ENCODE data around the gene SLC4A5. TPM values are rescaled to one million over a fixed set of nuclear protein-coding genes. Genes with fewer than 3 reads are reported as not detected.

SLC4A5 gene
- total and polyA plus RNA-seq, 2 of the 8 experiments (the other 6 are each of a cell fraction or from before 2014, with no cell fraction given): 0.42 to 0.52 TPM

DNA sequence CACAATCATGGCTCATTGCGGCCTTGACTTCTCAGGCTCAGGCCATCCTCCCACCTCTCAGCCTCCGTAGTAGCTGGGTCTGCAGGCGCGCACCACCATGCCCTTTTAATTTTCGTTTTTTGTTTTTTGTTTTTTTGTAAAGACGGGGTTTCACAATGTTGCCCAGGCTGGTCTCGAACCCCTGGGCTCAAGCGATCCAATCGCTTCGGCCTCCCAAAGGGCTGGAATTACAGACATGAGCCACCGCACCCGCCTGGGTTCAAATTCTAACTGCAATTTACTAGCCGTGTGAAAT is 49.2 kb upstream of the SLC4A5 start (continued):
- TF ChIP-seq, protein P1, sequence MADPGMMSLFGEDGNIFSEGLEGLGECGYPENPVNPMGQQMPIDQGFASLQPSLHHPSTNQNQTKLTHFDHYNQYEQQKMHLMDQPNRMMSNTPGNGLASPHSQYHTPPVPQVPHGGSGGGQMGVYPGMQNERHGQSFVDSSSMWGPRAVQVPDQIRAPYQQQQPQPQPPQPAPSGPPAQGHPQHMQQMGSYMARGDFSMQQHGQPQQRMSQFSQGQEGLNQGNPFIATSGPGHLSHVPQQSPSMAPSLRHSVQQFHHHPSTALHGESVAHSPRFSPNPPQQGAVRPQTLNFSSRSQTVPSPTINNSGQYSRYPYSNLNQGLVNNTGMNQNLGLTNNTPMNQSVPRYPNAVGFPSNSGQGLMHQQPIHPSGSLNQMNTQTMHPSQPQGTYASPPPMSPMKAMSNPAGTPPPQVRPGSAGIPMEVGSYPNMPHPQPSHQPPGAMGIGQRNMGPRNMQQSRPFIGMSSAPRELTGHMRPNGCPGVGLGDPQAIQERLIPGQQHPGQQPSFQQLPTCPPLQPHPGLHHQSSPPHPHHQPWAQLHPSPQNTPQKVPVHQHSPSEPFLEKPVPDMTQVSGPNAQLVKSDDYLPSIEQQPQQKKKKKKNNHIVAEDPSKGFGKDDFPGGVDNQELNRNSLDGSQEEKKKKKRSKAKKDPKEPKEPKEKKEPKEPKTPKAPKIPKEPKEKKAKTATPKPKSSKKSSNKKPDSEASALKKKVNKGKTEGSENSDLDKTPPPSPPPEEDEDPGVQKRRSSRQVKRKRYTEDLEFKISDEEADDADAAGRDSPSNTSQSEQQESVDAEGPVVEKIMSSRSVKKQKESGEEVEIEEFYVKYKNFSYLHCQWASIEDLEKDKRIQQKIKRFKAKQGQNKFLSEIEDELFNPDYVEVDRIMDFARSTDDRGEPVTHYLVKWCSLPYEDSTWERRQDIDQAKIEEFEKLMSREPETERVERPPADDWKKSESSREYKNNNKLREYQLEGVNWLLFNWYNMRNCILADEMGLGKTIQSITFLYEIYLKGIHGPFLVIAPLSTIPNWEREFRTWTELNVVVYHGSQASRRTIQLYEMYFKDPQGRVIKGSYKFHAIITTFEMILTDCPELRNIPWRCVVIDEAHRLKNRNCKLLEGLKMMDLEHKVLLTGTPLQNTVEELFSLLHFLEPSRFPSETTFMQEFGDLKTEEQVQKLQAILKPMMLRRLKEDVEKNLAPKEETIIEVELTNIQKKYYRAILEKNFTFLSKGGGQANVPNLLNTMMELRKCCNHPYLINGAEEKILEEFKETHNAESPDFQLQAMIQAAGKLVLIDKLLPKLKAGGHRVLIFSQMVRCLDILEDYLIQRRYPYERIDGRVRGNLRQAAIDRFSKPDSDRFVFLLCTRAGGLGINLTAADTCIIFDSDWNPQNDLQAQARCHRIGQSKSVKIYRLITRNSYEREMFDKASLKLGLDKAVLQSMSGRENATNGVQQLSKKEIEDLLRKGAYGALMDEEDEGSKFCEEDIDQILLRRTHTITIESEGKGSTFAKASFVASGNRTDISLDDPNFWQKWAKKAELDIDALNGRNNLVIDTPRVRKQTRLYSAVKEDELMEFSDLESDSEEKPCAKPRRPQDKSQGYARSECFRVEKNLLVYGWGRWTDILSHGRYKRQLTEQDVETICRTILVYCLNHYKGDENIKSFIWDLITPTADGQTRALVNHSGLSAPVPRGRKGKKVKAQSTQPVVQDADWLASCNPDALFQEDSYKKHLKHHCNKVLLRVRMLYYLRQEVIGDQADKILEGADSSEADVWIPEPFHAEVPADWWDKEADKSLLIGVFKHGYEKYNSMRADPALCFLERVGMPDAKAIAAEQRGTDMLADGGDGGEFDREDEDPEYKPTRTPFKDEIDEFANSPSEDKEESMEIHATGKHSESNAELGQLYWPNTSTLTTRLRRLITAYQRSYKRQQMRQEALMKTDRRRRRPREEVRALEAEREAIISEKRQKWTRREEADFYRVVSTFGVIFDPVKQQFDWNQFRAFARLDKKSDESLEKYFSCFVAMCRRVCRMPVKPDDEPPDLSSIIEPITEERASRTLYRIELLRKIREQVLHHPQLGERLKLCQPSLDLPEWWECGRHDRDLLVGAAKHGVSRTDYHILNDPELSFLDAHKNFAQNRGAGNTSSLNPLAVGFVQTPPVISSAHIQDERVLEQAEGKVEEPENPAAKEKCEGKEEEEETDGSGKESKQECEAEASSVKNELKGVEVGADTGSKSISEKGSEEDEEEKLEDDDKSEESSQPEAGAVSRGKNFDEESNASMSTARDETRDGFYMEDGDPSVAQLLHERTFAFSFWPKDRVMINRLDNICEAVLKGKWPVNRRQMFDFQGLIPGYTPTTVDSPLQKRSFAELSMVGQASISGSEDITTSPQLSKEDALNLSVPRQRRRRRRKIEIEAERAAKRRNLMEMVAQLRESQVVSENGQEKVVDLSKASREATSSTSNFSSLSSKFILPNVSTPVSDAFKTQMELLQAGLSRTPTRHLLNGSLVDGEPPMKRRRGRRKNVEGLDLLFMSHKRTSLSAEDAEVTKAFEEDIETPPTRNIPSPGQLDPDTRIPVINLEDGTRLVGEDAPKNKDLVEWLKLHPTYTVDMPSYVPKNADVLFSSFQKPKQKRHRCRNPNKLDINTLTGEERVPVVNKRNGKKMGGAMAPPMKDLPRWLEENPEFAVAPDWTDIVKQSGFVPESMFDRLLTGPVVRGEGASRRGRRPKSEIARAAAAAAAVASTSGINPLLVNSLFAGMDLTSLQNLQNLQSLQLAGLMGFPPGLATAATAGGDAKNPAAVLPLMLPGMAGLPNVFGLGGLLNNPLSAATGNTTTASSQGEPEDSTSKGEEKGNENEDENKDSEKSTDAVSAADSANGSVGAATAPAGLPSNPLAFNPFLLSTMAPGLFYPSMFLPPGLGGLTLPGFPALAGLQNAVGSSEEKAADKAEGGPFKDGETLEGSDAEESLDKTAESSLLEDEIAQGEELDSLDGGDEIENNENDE (IDR thresholded peaks at IDR 0.05; ENCODE audit: insufficient replicate concordance, low read length): no peak
- TF ChIP-seq USF2 (IDR thresholded peaks at IDR 0.05; ENCODE audit: low read length): no peak
- TF ChIP-seq SUZ12 (IDR thresholded peaks at IDR 0.05; ENCODE audit: low read length): no peak
- TF ChIP-seq BACH1 (IDR thresholded peaks at IDR 0.05; ENCODE audit: low read length): no peak
- TF ChIP-seq, protein P2, sequence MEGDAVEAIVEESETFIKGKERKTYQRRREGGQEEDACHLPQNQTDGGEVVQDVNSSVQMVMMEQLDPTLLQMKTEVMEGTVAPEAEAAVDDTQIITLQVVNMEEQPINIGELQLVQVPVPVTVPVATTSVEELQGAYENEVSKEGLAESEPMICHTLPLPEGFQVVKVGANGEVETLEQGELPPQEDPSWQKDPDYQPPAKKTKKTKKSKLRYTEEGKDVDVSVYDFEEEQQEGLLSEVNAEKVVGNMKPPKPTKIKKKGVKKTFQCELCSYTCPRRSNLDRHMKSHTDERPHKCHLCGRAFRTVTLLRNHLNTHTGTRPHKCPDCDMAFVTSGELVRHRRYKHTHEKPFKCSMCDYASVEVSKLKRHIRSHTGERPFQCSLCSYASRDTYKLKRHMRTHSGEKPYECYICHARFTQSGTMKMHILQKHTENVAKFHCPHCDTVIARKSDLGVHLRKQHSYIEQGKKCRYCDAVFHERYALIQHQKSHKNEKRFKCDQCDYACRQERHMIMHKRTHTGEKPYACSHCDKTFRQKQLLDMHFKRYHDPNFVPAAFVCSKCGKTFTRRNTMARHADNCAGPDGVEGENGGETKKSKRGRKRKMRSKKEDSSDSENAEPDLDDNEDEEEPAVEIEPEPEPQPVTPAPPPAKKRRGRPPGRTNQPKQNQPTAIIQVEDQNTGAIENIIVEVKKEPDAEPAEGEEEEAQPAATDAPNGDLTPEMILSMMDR (IDR thresholded peaks at IDR 0.05; ENCODE audit: control extremely low read depth in 1 of 3, insufficient read depth in 1 of 3, low read depth in 1 of 3, low read length in 3 of 3): no peak
- TF ChIP-seq TEAD4 (IDR thresholded peaks at IDR 0.05; ENCODE audit: low read depth, low read length): no peak
- TF ChIP-seq BRCA1 (IDR thresholded peaks at IDR 0.05; ENCODE audit: low read depth, low read length): no peak
- TF ChIP-seq FOSL1 (IDR thresholded peaks at IDR 0.05; ENCODE audit: insufficient read depth, low read depth, low read length): no peak
- no peak for TF ChIP-seq TAF1 (IDR thresholded peaks at IDR 0.05; ENCODE audit: low read depth, low read length)

Data from H1 (cell line).